B cell (primary cell): ENCODE data around the gene ZNF558.
"Not testable (repeated sequence)": the region's sequence is repeated elsewhere in the genome, so short reads cannot be mapped to it uniquely, and the experiment has no call there.

Experiments
- EZH2 ChIP-seq: IDR thresholded peaks from 2 replicates; pipeline ENCODE4 v1.6.1; 2012; ENCODE audit warnings: borderline replicate concordance, low read depth, mild to moderate bottlenecking, moderate library complexity, low read length; ENCODE audit not compliant: insufficient read depth, poor library complexity, severe bottlenecking
- TF ChIP-seq, protein P1 (sequence below): fragments of 200-600 bp; IDR thresholded peaks from one replicate; pipeline ENCODE4 v1.8.0; 2022; ENCODE audit warnings: antibody characterized with exemption, mild to moderate bottlenecking

DNA sequence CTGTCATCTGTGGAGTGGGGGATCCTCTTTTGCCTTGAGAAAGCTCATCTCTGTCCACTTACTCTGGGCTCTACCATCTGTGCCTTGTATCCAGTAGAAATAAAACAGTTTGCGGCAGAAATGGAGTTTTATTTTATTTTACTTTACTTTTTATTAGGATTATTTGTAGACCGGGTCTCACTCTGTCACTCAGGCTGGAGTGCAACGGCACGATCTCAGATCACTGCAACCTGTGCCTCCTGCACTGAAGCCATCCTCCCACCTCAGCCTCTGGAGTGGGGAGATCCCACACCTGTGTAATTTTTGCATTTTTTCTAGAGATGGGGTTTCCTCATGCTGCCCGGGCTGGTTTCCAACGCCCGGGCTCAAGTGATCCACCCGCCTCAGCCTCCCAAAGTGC lies 62.8 kb downstream of the ZNF558 start:
- TF ChIP-seq, protein P1, sequence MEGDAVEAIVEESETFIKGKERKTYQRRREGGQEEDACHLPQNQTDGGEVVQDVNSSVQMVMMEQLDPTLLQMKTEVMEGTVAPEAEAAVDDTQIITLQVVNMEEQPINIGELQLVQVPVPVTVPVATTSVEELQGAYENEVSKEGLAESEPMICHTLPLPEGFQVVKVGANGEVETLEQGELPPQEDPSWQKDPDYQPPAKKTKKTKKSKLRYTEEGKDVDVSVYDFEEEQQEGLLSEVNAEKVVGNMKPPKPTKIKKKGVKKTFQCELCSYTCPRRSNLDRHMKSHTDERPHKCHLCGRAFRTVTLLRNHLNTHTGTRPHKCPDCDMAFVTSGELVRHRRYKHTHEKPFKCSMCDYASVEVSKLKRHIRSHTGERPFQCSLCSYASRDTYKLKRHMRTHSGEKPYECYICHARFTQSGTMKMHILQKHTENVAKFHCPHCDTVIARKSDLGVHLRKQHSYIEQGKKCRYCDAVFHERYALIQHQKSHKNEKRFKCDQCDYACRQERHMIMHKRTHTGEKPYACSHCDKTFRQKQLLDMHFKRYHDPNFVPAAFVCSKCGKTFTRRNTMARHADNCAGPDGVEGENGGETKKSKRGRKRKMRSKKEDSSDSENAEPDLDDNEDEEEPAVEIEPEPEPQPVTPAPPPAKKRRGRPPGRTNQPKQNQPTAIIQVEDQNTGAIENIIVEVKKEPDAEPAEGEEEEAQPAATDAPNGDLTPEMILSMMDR, result not testable (repeated sequence)
- TF ChIP-seq EZH2, result not testable (repeated sequence)
